ENCODE results near the gene WDR82.

Gene WDR82

DNA sequence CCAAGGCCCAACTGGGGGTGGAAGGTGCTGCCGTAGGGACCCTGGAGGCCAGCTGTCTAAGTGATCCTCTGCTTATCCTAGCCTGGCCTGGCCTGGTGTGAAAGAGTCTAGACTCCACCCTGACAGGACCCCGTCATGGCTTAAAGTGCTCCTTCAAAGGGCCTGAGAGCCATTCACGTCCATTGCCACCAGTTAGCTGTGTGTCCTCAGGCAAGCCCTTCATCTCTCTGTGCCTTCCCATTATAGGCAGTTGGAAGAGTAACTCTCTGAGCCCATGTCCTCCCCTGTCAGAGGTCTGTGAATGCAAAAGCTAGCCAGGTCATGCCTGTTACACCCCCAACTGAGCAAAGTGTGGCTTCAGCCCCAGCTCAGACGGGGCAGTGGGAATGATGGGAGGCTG, 28.5 kb upstream of the WDR82 start:
- no peak for DNase-seq

DNA sequence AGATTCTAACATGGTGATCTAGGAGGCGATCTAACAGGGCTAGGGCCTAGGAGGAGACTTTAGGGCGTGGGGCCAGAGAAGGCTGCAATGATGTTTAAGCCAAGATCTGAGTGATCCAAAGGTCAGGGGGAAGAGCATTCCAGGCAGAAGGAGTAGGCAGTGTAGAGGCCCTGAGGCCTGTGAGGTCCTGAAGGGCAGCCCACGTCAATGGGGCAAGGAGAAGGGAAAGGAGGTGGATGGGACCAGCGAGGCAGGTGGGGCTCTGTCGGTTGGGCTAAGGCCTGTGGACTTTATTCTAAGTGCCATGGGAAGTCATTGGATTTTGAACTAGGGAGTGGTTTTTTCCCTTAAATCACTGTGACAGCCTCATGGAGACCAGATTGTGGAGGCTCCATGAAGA, 27.5 kb upstream of the WDR82 start:
- no peak for DNase-seq

DNA sequence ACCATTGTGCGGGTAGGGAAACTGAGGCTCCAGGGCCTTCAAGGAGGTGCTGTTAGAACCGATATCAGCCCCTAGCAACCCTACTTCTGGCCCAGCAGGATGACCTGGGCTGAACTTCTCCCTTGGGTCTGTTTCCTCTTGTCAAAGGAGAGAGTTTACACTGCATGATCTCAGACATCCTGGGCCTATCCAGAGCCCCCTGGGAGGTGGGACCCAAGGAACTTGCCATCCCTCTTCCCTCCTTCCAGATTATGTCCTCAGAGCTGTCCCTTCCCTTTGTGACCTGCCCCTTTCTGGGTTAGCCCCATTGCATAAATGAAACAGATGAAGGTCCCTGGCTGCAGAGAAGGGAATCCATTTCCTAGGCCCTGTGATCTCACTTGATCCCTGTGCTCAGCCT, 25.4 kb upstream of the WDR82 start:
- no peak for DNase-seq

DNA sequence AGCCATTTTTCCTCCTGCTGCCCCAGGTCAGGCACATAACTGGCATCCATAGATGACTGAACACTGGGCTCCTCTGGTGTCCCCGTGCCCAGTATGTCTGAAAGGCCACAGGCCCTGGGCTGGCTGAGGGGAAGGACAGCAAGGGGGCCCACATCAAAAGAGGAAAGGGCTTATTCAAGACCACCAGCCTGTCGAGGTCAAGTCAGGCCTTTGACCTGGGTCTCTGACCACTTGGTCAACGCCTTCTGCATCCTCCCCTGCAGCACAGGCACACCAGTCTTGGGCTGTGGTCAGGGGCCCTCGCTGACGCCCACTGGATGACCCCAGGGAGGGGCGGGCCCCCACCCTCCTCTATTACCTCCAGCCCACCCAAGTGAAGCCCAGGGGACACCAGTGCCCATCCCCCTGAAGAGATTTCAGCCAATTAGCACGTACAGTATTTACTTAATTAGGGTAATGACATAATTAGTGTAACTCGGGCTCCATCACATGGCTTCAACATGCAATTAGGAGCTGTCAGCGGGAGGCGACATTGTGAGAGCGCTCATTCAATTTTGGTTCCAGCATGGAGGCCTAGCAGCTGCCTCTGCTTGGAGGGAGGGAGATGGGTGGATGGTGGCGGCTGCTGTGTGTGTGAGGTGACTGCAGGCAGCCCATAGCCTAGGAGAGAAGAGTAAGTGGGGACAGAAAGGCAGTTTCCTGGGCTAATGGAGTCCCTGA, 24.1 kb upstream of the WDR82 start:
- no peak for DNase-seq

DNA sequence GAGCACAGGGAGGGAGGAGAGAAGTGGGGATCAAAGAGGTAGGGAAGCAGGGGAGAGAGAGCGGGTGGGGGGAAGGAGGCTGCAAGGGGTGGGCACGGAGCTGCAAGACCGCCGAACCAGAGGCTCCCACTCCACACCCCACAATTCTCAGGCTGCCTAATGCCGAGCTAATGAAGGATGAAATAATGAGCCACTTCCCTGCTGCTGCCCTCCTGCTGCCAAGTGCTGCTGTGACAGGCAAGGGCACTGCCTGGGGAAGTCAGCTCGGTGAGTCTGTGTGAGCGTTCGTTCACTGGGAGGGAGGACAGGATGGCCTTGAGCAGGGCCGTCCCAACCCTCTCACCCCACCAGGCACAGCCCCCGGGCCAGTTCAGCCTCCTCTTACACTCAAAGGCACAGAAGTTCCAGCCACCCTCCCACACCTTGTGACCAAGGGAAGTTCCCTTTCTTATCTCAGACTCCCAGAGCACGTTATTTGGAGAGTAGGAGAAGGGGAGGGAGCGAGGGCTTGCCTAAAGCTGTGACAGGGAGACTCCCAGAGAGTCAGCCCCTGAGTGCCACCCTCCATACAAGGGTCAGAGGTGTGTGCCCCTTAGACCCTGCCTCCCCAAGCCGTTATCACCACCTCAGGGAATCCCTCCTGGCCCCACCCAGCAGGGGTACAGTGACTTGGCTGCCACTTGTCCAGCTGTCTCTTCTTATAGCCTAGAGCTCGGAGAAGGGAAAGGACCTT, 21.6 kb upstream of the WDR82 start:
- no peak for DNase-seq

DNA sequence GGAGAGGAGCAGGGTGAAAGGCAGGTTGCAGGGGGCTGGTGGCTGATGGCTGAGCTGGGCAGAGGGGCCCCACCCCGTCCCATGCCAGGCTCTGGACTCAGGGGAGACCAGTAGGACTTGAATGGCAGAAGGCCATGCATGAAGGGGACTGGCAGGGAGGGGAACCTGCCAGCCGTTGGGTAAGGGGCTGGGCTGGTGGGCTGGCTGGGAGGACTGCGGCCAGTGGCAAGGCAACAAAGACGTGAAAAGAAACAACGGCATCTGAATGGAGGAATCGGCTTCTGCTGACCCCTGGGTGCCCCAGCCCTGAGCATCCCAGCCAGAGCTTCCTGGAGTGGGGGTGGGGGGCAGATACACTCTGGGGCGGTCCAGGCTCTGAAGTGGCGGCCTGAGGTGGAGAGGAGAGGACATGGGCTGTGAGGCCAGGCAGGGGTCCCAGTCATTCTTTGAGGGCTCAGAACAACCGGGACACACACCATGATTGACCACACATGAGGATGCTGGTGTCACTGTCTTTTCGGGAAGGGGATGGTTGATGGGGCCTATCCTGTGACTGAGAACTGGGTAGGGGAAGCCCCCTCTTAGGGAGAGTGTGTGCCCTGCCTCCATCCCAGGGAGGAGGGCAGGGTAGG, 20.9 kb upstream of the WDR82 start:
- no peak for DNase-seq

DNA sequence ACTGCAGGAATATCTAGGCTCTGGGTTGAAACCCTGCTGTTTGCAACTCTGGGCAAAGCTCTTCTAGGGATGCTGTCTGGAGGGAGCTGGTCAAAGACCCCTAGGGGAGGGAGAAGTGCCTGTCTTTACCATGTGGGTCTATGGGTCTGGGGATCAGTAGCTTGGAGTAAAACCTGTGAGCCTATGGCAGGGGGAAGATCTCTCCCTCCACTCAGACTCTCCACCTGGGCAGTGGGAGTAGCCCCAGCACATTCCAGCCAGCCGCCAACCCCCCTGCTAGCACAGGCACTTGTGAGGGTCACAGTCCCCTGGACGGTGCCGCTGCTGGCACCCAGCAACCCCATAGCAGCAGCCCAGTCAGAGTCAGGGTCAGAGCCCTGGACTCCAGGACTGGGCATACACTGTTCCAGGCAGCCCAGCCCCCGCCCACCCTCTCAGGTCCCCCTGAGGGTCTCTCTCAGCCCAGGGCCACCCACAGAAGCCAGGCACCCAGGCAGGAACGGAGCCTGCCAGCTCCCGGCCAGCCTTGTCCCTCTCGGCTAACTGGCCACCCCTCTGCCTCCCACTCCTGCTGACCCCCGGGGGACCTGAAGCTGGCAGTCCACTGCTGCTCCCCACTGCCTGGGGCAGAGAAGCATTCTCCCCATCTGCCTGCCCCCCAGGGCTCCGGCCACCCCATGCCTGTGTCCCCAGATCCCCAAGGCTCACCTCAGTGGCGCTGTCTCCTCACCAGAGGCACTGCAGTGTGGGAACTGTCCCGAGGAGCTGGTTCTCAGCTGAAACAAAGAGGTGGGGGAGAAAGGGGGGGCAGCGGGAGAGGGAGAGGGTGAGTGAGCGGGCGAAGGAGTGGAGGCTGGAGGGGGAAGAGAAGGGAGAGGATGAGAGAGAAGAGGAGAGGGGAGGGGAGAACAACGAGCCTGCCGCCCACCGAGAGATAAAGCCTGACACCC, 20.0 kb upstream of the WDR82 start:
- peak in 1 of 14 donors; percentile 19 for DNase-seq

DNA sequence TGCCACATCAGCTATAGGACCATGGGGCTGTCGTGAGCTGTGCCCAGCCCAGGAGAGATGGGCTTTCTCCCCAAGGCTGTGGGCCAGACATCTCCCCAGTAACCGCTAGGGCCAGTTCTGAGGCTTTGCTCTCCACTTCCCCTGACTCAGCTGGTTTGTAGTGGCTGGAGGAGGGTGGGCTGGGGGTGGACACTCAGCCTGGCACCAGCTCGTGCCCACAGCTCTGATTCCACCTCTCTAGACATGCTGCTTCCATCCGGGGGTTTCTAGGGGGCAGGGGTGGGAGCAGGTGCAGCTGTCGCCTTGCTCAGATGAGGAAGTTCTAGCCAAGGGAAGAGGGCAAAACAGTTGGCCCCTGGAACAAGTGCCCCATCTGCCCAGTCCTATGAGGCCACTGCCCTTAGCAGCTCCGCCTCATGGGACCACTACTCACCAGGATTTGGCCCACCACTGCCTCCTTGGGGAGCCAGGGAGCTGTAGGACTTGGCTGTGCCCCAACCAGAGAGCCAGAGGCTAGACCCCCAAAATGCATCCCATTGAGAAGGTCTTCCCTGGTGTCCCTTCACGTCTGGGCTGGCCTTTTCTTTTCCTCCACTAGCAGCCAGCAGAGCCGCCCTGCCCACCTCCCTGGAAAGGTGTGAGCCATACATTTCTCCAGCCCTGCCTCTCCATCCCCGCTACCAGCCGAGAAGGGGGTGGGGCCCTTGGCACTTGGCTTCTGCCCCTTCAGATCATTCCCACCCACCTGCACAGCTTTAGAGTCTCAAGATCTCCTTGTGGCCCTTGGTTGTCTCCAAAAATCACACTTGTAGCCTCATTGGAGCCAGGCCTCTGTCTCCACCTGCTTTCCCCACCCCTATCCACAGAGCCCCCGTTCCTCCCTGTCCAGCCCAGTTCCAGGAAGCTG, 19.0 kb upstream of the WDR82 start:
- DNase-seq = no peak

DNA sequence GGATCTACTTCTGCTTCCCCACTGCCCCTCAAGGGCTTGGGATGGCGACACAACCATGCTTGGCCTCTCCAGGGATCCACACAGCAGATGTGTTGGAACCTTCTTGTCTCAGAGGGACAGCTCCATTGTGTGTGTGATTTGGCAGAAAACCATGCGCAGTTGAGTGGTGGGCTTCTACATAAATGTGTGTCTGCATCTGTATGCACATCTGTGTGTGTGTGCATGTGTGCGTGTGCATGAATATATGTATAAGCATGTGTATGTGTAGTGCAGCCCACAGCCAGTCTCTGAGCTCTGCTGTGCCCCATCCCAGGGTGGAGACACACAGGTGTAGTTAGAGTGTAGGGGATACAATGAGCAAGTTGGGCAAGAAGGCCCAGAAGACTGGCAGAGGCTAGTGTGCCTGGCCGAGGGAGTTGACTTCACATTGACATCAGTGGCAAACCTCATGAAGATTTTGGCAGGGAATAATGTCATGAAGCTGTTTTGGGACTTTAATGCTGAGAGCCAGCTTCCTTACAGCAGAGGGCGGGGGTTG, 17.3 kb upstream of the WDR82 start:
- DNase-seq = no peak

DNA sequence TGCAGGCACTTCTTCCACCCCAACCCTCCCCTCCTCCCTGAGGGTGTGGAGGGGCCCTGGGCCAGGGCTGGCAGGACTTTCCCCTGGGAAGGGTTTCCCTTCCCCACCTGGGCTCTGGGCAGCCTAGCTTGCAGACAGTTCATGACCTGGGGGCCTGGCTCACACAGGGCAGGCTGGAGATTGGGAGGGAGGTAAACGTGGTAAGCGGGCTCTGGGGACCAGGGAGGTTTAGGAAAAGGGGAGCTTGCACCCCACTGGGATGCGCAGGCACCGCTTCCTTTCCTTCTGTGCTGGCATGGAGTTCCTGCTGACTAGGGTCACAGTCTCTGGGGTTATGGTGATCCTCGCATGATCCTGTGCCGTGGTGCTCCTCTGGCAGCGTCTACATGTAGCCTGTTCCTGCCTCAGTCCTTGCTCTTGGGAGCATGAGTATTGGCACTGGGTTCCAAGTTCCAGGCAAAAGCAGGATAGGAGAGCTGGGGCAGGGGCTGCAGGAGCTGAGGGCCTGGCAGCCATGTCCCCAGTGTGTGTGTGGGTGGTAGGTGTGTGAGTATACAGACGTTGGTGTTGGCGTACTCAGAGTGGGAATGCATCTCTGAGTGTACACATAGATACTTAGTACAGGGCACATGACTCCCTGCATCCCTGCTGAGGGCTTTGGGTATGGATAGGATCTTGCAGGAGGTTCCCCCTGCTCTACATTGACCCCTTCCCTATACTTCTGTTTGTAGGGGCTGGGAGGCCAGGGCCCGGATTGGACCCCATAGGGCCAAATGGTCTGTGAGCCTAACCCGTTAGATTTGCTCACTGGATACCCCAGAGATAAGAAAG, 16.1 kb upstream of the WDR82 start:
- no peak for DNase-seq

DNA sequence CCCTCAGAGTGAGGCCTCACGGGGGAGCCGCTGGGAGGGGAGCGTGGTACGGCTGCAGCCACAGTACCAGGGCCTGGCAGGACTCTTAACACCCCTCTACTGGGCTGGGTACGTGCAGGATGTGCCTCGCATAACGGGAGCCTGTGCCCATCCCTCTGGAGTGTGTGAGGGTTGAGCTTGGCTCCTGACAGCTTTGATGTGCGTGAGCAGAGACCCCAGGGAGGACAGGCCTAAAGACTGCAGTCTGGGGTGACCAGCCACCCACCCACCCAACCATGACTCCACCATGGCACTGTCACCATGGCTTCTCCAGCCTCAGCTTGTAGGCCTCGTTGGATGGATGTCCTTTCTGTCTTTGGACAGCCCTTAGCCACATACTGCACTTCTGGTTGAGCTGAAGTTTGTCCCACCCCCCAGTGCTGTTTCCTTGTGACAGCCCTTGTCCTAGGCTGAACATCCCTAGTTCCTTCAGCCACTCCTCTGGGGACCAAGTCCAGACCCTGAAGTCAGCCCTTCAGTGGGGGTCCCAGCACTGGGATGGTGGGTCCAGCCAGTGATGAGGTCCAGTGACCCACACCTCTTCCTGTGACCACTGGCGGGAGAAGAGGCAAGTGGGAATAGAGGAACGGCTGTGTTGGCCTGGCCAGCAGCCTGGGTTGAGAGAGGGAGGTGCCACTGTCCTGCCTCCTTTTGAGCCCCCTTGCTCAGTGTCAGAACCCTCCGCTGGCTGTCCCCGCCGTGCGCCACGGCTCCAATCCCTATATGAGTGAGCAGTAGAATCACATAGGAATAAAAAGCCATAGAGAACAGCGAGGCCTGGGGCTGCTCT, 15.3 kb upstream of the WDR82 start:
- no peak for DNase-seq

DNA sequence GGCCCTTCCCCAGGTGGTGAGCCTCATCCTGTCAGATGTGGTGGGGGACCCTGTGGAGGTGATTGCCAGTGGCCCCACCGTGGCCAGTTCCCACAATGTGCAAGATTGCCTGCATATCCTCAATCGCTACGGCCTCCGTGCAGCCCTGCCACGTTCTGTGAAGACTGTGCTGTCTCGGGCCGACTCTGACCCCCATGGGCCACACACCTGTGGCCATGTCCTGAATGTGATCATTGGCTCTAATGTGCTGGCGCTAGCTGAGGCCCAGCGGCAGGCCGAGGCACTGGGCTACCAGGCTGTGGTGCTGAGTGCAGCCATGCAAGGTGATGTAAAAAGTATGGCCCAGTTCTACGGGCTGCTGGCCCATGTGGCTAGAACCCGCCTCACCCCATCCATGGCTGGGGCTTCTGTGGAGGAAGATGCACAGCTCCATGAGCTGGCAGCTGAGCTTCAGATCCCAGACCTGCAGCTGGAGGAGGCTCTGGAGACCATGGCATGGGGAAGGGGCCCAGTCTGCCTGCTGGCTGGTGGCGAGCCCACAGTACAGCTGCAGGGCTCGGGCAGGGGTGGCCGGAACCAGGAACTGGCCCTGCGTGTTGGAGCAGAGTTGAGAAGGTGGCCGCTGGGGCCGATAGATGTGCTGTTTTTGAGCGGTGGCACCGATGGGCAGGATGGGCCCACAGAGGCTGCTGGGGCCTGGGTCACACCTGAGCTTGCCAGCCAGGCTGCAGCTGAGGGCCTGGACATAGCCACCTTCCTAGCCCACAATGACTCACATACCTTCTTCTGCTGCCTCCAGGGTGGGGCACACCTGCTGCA, 14.0 kb upstream of the WDR82 start:
- no peak for DNase-seq

DNA sequence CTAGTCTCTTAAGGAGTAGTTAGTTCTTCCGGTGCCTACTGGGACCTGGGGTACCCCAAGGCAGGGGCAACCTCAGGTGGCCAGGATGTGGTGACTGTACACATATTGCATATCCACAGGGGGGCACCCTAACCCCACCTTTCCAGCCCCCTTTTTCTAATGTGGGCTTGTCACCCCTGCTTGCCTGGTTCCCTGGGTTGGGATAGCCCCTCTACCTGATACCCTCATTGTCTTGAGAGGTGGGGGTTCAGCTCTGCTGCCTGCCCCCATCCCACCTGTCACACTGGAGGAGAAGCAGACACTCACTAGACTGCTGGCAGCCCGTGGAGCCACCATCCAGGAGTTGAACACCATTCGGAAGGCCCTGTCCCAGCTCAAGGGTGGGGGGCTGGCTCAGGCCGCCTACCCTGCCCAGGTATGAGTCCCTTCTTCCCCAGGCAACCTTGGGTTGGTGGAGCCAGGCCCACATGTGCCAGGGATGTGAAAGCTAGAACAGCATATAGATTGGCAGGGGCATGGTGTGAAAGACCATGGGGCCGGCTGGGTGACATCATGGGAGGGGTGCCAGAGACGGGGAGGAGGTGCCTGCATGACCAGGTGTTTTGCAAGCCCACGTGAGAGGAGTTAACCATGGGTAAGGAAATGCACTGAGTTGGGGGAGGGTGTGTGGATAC, 13.2 kb upstream of the WDR82 start:
- peak in 2 of 14 donors; percentile 19 to 38 for DNase-seq

DNA sequence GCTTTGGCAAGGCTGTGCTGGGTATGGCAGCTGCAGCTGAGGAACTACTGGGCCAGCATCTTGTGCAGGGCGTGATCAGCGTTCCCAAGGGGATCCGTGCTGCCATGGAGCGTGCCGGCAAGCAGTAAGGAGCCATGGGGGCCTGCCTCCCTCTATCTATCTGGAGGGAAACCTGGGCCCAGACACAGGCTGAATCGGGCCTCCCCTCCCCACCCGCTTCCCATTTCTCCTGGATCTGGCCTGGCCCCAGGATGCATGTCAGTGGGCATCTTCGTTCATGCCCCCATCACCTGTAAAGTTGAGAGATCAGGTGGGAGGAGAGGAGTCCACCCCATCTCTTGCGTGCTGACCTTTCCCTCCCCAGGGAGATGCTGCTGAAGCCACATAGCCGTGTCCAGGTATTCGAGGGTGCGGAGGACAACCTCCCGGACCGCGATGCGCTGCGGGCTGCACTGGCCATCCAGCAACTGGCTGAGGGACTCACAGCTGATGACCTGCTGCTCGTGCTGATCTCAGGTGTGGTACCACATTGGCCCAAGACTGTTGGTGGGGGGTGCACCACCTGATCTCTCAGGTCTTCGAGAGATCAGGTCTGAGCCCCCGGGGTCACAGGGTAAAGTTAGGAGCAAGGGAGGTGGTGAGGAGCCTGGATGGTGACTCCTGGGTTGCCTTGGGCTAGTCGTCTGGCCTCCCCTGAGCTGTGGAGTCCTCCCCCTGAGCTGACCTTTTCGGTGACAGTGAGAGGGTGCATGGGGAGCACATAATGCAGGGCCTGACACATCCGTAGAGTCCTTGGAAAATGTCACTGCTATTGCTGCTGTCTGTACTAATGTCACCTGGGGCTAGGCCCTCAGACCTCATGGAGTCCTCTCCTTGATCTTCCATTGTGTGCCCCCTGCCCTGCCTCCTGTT, 12.4 kb upstream of the WDR82 start:
- no peak for DNase-seq

DNA sequence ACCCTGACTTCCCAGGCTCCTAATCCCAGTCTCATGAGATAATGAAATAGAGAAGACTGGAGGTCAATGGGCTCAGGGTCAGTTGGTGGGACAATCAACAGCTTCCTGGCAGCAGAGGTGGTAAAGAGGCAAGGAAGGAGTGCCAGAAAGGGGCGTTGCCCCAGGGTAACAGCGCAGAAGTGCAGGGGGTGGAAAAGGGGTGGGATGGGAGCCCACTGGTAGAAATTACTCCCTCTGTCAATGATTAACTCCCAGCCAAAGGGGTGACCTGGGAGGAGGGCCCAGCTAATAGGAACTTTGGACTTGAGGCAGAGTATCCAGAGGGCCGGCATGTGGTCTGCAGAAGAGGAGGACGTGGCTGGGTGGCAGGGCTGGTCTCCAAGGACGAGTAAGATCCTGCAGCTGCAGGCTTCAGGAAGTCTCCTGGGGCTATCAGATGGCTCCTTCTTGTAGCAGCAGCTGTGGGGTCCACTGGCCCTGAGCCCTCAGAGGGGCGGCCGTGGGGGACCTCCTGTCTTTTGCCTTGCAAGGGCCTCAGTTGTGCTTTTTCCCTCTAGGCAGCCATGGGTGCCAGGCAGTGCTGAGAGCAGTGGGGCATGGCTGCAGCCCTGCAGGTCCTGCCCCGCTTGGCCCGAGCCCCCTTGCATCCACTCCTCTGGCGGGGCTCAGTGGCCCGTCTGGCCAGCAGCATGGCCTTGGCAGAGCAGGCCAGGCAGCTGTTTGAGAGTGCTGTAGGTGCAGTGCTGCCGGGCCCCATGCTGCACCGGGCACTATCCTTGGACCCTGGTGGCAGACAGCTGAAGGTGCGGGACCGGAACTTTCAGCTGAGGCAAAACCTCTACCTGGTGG, 11.5 kb upstream of the WDR82 start:
- DNase-seq = no peak

DNA sequence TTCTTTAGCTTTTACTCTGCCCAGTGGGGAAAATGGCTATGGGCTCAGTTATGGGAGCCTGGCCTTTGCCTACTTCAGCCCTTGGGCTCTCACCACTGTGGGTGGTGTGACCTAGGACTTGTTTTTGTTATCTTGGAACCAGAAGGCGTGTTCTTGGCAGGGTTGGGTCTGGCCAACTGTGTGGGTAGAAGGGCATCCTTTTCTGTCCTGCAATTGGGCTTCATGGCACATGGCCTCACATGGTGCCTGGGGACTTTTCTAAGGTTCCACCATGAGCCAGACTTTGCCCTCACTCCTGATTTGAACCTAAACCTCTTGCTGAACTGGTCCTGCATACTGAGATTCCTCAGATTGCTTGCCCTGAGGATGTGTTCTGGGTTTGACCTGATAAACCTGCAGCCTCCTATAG, 10.9 kb upstream of the WDR82 start:
- DNase-seq = no peak

All from C1 segment of cervical spinal cord (tissue), 14 donors.